DOHH2 (cell line): Measurements from ENCODE around the gene CD24.

Source experiments
- H3F3A ChIP-seq: fragments of 200-600 bp; sonication (generic), shearing (Covaris generic); 2 replicates; pipeline ENCODE4 v1.6.0; 2016; ENCODE audit warnings: antibody characterized with exemption, mild to moderate bottlenecking; ENCODE audit not compliant: control insufficient read depth, insufficient read depth
- H3K27ac ChIP-seq: fragments of 200-600 bp; sonication (generic); 2 replicates; pipeline ENCODE4 v1.5.1; 2014; ENCODE audit warnings: low read depth, mild to moderate bottlenecking, low read length, moderate library complexity
- H3K27me3 ChIP-seq: fragments of 200-600 bp; sonication (generic); 2 replicates; pipeline ENCODE4 v1.6.1; 2014; ENCODE audit warnings: mild to moderate bottlenecking, low read length, mixed read lengths; ENCODE audit not compliant: control insufficient read depth
- H3K36me3 ChIP-seq: fragments of 200-600 bp; sonication (generic); 2 replicates; pipeline ENCODE4 v1.6.1; 2014; ENCODE audit warnings: mild to moderate bottlenecking, low read length, moderate library complexity, mixed read lengths; ENCODE audit not compliant: control insufficient read depth
- H3K4me1 ChIP-seq: fragments of 200-600 bp; sonication (generic); 2 replicates; pipeline ENCODE4 v1.6.1; 2014; ENCODE audit warnings: mild to moderate bottlenecking, low read length, mixed read lengths; ENCODE audit not compliant: control insufficient read depth
- H3K4me2 ChIP-seq: fragments of 200-600 bp; sonication (generic); 2 replicates; pipeline ENCODE4 v1.6.0; 2014; ENCODE audit warnings: mild to moderate bottlenecking, low read length, moderate library complexity
- H3K4me3 ChIP-seq: fragments of 200-600 bp; sonication (generic); 2 replicates; pipeline ENCODE4 v1.5.1; 2014; ENCODE audit warnings: mild to moderate bottlenecking, low read length, mixed read lengths
- H3K79me2 ChIP-seq: fragments of 200-600 bp; sonication (generic); 2 replicates; pipeline ENCODE4 v1.6.1; 2014; ENCODE audit warnings: mild to moderate bottlenecking, low read length, mixed read lengths; ENCODE audit not compliant: control insufficient read depth
- H3K9me2 ChIP-seq: fragments of 200-600 bp; sonication (generic); replicated peaks from 2 replicates; pipeline ENCODE4 v1.6.1; 2014; ENCODE audit warnings: mild to moderate bottlenecking, low read length, mixed read lengths; ENCODE audit not compliant: control insufficient read depth
- H3K9me3 ChIP-seq: fragments of 200-600 bp; sonication (generic); 2 replicates; pipeline ENCODE4 v1.6.1; 2014; ENCODE audit warnings: antibody characterized with exemption, low read length, mixed read lengths; ENCODE audit not compliant: control insufficient read depth, insufficient read depth
- H4K20me1 ChIP-seq: fragments of 200-600 bp; sonication (generic); 2 replicates; pipeline ENCODE4 v1.6.0; 2014; ENCODE audit warnings: low read depth, mild to moderate bottlenecking, antibody characterized with exemption, low read length, moderate library complexity; ENCODE audit not compliant: control insufficient read depth, insufficient read depth
- EZH2phosphoT487 ChIP-seq: fragments of 200-600 bp; sonication (generic); IDR thresholded peaks from 2 replicates; pipeline ENCODE4 v1.6.1; 2017; ENCODE audit warnings: borderline replicate concordance, mild to moderate bottlenecking, antibody characterized with exemption, low read length, moderate library complexity, mixed read lengths
- TF ChIP-seq, protein P1 (sequence below): fragments of 200-600 bp; sonication (generic); IDR thresholded peaks from one replicate; pipeline ENCODE4 v1.5.1; 2014; ENCODE audit warnings: antibody characterized with exemption, mild to moderate bottlenecking, low read depth, low read length; ENCODE audit not compliant: poor library complexity, severe bottlenecking

The CD24 gene

DNA sequence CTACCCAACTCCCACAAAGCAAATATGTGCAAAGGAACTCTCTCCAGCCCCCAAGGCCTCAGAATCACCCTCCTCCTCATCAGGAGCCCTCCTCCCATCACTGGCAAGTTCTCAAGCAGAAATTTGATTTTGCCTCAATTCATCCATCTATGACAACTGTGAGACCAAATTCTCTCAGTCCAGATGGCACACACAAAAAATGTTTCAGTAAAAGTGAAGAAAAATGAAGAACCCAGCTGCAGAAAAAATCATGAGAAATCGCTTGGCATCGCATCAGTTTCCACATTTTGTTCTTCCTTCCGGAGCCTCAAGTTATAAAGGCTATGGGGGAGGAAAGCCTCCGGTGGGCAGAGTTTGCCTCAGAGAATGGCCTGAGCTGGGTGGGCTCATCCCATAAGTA lies 6.4 kb upstream of the CD24 start:
- Histone ChIP-seq H4K20me1 (no peaks in the 10 kb centered on the region), H3K36me3 (no peaks in the 10 kb centered on the region), H3K4me3 (no peak overlapping the region), H3K79me2 (no peaks in the 10 kb centered on the region), H3F3A (peaks cover 3% of the 10 kb centered on the region; the same call in 1 of the 2 replicates), H3K27me3 (no peaks in the 10 kb centered on the region), H3K4me1 (peaks cover 17% of the 10 kb centered on the region), H3K27ac (no peak overlapping the region), H3K9me3 (no peaks in the 10 kb centered on the region), H3K4me2 (no peak overlapping the region), H3K9me2 (no peaks in the 10 kb centered on the region)
- no peak for TF ChIP-seq EZH2phosphoT487
- TF ChIP-seq, protein P1, sequence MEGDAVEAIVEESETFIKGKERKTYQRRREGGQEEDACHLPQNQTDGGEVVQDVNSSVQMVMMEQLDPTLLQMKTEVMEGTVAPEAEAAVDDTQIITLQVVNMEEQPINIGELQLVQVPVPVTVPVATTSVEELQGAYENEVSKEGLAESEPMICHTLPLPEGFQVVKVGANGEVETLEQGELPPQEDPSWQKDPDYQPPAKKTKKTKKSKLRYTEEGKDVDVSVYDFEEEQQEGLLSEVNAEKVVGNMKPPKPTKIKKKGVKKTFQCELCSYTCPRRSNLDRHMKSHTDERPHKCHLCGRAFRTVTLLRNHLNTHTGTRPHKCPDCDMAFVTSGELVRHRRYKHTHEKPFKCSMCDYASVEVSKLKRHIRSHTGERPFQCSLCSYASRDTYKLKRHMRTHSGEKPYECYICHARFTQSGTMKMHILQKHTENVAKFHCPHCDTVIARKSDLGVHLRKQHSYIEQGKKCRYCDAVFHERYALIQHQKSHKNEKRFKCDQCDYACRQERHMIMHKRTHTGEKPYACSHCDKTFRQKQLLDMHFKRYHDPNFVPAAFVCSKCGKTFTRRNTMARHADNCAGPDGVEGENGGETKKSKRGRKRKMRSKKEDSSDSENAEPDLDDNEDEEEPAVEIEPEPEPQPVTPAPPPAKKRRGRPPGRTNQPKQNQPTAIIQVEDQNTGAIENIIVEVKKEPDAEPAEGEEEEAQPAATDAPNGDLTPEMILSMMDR = no peak

DNA sequence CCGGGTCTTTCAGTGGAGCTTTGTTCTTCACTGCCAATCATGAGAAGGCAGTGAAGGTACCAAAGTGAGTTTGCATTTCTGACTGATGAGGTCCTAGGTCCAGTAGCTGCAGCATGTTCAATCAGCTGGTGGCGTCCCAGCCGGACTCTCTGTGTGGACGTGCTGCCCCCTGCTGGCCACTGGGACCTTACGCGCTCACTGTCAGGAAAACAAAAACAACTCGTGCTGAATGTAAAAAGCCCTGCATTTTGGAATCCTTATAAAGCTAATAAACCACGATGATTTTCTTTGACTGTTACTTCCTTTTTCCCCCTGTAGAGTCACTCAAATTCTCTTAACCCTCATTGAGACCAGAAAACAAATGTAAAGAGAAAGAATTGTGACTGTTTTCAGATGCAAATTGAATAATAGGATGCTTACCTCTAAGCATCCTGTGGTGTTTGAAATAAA lies 4.9 kb upstream of the CD24 start:
- Histone ChIP-seq H3K9me3 (no peaks in the 10 kb centered on the region), H3K4me2 (no peak overlapping the region)

DNA sequence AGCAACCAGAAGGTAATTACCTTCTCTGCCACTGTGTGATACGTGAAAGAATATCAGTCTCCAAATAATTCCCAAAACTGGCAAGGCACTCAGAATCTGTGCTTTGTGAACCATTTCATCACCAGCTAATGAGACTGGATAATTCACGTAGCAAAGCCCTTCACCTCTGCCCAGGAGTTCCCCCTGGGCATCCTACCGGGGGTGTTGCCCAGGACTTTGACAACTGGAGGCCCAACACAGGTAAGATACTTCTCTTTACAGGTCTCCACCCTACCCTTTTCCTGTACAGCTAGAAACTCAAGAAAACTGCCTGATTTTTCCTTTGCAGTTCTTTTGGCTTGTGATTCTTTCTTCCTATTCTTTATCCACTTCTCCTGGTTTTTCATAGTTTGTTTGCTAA lies 2.7 kb upstream of the CD24 start:
- peaks cover 22% of the 10 kb centered on the region for H3K36me3 ChIP-seq
- H3K27me3 ChIP-seq = no peaks in the 10 kb centered on the region
- TF ChIP-seq EZH2phosphoT487 = no peak
- H3F3A ChIP-seq = peaks cover 8% of the 10 kb centered on the region
- H3K9me3 ChIP-seq = no peaks in the 10 kb centered on the region
- no peak overlapping the region for H3K4me3 ChIP-seq
- no peak overlapping the region for H3K27ac ChIP-seq
- H3K79me2 ChIP-seq = peaks cover 30% of the 10 kb centered on the region
- no peaks in the 10 kb centered on the region for H3K9me2 ChIP-seq
- peaks cover 13% of the 10 kb centered on the region for H4K20me1 ChIP-seq
- H3K4me2 ChIP-seq = no peak overlapping the region
- H3K4me1 ChIP-seq = peaks cover 30% of the 10 kb centered on the region

More for the DNA sequence above, 4.9 kb upstream of the CD24 start:
- peaks cover under 1% of the 10 kb centered on the region; the same call in 1 of the 2 replicates for H3K36me3 ChIP-seq
- no peak for TF ChIP-seq EZH2phosphoT487
- TF ChIP-seq, protein P1 = peak; percentile 92
- H4K20me1 ChIP-seq = no peaks in the 10 kb centered on the region
- H3K4me1 ChIP-seq = peaks cover 21% of the 10 kb centered on the region
- peaks cover 8% of the 10 kb centered on the region for H3K79me2 ChIP-seq
- H3K4me3 ChIP-seq = no peak overlapping the region
- peaks cover 3% of the 10 kb centered on the region; the same call in 1 of the 2 replicates for H3F3A ChIP-seq
- H3K27me3 ChIP-seq = no peaks in the 10 kb centered on the region
- H3K27ac ChIP-seq = no peak overlapping the region
- H3K9me2 ChIP-seq = no peaks in the 10 kb centered on the region

DNA sequence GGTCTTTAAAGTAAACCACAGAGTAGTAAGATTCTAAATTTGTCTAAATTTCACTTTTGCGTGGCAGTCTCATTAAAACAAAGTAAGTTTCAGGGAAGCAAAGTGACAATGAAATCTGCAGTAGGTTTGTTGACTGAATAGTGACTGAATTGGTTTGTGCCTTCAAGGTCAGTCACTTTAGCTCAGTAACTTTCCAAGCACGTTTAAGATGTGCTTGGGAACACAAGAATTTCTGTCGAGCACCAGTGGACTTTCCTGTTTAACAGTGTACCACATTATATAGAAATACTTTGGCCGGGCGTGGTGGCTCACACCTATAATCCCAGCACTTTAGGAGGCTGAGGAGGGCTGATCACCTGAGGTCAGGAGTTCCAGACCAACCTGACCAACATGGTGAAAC lies 1.7 kb upstream of the CD24 start:
- Histone ChIP-seq H3K9me3 (no peaks in the 10 kb centered on the region), H3K9me2 (no peaks in the 10 kb centered on the region), H3K27ac (no peak overlapping the region), H3K79me2 (peaks cover 38% of the 10 kb centered on the region), H3K4me2 (peak overlapping the region; percentile 90), H3K27me3 (no peaks in the 10 kb centered on the region), H3K4me3 (peak overlapping the region; percentile 91), H3K36me3 (peaks cover 31% of the 10 kb centered on the region), H4K20me1 (peaks cover 19% of the 10 kb centered on the region), H3K4me1 (peaks cover 38% of the 10 kb centered on the region), H3F3A (peaks cover 13% of the 10 kb centered on the region)
- TF ChIP-seq EZH2phosphoT487 = no peak
- TF ChIP-seq, protein P1 = no peak
